Astrocyte of the hippocampus (primary cell): ENCODE measurements around the gene TNKS2.
"Not testable (repeated sequence)": the region's sequence is repeated elsewhere in the genome, so short reads cannot be mapped to it uniquely, and the experiment has no call there.

Experiments used
- DNase-seq: peaks from one replicate; pipeline ENCODE4 v3.0.0; 2011; ENCODE audit warnings: low read depth, low spot score

The TNKS2 gene

DNA sequence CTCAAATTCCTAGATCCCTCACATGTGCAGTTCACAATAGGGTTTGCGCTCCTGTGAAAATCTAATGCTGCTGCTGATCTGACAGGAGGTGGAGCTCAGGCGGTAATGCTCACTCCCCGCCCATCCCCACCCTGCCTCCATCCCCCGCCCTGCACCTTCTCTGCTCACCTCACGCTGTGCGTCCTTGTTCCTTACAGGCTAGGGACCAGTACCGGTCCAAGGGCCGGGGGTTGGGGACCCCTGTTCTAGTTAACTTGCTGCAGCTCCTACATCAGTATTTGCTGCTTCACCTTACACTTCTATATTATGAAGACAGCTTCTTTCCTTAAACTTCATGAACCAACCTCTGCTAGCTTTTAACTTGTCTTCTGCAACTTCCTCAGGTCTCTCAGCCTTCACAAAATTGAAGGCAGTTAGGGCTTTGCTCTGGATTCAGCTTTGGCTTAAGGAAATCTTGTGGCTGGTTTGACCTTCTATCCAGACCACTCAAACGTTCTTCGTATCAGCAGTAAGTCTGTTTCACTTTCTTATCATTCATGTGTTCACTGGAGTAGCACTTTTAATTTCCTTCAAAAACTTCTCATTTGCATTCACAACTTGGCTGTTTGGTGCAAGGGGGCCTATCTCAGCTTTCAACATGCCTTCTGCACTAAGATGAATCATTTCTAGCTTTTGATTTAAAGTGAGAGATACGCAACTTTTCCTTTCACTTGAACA is 1.7 kb upstream of the TNKS2 start:
- DNase-seq: no peak

DNA sequence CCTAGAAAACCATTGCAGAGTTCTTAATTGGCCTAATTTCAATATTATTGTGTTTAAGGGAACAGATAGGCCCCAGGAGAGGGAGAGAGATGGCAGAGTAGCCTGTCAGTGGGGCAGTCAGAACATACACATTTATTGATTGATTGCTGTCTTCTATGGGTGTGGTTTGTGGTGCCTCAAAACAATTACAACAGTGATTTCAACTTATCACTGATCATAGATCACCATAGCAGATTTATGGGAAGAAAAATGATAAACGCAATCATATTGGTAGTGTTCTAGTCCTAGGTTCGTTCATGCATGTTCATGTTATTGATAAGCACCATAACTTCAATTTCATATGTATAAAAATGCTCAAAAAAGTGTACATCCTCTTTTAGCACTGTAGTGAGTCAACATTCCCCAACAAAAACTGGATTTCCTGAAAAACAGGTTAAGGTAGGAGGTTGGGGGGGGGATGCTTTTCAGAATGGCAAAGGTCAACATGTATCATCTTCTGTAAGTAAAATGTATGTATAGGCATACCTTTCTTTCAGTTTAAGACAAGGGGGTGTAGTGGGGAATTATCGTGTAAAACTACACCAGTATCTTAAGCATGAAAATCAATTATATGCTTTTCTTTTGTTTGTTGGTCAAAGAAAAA is 1.1 kb upstream of the TNKS2 start:
- no peak for DNase-seq

DNA sequence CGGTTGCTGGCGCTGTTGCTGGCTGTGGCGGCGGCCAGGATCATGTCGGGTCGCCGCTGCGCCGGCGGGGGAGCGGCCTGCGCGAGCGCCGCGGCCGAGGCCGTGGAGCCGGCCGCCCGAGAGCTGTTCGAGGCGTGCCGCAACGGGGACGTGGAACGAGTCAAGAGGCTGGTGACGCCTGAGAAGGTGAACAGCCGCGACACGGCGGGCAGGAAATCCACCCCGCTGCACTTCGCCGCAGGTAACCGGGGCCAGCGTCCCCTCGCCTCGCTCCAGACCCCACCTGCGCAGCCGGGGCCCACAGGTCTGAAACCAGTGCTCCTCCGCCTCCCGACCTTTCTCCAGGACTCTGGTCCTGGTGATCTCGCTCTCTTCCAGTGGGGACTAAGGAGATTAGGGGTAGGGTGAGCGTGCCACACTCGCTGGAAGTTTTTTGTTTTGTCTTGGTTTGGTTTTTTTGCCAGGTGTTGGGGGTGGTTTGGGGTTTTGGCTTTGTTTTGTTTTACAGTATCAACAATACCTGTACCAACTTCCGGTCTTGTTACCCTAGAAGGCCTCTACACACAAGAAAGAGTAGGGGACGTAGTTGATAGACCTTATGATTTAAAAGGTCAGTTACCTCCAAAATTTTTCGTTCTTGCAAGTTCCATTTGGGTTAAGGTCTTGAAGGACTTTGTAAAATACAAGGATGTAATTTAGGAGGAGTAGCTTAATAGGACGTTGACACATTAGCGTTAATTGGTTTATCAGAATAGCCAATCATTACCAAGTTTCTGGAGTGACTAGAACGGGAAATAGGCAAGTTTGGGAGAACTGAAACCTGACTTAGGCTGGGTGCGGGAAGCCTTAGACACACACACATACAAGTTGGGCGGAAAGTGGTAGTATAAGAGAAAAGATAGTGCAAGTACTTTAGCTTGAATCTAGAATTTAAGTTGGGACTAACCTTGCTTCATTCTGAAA is 704 bp downstream of the TNKS2 start:
- DNase-seq: peak; percentile 60

DNA sequence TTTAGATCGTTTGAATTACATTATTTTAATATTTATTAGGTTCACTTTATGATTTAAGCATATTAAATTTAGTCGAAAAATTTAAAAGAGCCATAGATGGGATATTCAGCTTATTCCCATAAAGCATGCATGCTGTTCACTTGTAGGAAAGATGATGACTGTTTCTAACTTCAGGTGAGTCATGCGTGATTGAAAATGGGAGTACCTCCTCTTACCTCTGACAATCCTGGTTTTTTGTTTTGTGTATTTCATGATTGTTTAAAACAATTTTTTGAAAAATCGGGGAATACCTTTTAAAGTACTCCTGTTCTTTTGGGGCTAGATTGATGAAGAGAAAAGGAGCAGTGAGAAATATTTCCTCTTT is 1.4 kb downstream of the TNKS2 start:
- no peak for DNase-seq

DNA sequence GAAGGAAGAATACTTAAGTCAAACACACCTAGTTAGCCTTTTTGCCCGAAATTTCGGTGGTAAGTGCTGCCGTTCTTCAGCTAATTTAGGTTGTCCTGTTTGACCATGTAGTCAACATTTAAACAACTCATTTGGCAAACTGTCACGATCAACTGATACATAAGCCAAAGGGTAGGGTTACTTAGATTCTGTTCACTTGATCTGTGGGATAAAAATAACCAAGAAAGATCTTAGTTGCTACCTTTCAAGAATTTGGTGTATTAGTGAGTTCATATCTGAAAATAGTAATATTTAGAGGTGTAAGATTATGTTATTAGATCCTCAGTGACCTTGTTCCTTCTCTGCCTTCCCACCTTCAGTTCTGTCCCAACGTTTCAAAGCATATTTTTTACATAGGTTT is 2.0 kb downstream of the TNKS2 start:
- no peak for DNase-seq

DNA sequence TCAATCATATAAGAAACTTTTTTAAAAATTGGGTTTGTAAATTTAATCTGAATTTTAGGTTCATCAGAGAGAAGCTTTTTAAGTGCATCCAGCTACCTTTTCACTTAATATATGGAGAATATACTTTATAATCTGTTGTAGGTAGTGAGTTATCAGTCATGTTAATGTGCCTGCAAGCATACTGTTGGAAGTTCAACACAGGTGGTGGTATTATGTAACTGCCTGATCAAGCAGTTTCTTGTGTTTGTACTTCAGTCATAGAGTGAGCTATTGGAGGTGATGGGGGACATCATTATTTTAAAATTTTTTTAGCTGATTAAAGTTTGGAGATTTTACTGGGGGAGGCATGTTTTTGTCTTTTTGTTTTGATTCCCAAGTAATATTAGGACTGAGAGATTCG is 2.5 kb downstream of the TNKS2 start:
- no peak for DNase-seq

DNA sequence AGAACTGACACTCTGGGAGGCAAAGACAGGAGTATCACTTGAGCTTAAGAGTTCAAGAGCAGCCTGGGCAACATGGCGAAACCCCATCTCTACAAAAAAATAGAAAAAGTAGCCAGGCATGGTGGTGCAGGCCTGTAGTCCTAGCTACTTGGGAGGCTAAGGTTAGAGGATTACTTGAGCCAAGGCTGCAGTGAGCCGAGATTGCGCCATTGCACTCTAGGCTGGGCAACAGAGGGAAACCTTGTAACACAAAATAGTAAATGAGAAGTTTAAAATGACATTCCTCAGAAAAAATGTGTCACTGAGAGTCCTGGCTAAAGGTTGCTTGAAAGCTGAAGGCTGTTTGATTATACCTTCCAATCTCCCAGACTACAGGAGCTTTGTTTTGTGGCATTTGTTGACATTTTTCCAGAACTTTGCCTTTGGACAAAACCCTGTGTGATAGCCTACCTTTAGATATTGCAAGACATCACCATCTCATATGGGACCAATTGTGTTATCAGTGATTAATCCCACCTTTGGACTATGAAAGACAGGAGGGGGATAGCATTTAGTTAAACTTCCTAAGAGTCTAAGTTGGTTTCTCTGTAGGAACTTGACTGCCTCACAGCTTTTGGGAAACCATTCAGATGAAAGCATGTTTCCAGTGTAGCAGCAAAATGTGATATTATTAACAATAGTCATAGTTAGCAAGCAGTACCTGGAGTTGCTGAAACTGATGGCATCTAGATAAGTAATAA is 5.3 kb downstream of the TNKS2 start:
- no peak for DNase-seq

DNA sequence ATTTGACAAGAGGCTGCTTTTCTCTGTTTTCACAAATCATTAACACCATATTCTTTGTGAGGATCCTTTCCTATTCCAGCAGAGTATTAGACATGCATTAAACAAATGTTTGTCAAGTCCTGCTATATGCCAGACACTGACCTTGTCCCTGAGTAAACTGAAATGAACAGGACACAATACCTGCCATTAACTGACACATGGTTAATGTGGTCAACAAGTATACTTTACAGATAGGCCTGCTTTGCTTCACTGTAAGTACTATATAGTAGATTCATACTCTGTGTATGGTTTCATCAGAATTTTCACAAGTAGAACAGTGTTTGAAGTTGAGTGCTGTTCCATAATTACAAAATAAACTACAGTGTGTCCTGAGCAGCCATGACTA is 5.9 kb downstream of the TNKS2 start:
- no peak for DNase-seq

DNA sequence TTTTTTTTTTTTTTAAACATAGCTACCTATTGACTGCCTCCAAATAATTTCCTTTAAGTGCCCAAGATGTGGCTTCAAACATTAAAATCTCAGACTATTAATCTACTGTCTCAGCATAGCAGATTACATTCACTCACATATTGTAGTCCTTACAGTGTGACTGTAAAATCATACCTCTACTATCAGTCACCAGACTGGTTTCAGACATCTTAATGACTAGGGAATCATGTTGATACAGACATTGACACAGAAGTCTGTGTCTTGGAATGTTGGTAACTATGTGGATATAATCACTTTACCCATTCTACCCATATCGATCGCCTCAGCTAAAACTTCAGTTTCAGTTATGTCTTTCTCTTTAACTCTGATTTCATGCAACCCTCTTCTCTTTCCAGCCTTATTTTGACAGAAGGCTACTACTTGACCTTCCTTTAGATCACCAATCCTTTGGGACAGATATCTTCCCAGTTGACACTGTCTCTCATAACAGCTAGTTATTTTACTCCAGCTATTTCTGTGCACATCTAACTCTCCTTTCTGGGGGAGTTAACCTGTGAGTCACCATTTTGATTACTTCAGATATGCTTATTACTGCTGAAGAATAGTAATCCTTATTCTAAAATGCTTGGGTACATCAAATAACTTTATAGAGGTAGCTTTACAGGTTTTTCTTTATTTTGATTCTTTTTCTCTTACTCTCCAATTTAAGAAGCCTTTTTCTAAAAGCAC is 7.0 kb downstream of the TNKS2 start:
- DNase-seq: no peak

DNA sequence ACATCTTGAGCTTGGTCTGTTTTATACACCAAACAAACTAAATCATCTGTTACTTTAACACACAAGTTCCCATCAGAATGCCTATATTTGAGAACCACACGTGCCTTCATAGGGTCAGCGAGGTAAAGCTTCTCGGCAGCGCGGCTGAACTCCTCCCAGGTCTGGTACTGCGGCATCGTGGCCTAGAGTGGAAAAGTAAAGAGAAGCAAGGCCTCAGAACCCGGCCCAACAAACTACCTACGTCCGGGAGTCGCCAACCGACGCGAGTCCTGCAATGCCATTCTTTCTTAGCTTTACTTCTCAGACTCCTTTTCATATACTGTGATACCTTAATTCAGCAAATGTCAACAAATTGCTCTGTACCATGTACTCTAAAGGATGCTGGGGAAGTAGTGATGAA is 9.0 kb downstream of the TNKS2 start:
- not testable (repeated sequence) for DNase-seq

DNA sequence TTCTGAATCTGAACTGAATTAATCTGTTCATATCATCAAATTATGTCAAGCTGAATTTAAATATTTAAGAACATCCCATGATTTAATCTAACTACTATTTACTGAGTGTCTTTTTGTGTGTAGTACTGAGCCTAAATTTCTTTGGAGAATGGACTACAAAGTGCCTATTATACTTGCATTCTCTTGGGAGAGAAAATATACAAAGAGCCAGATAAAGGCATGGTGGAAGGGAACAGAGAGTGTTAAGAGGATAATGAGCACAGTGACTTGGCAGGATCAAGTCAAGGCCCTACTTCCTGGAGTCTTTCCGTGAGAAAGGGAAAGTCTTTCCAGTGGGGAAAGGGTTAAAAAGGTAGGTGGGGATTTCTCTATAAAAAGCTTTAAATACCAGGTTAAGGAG is 15.0 kb downstream of the TNKS2 start:
- DNase-seq: no peak

DNA sequence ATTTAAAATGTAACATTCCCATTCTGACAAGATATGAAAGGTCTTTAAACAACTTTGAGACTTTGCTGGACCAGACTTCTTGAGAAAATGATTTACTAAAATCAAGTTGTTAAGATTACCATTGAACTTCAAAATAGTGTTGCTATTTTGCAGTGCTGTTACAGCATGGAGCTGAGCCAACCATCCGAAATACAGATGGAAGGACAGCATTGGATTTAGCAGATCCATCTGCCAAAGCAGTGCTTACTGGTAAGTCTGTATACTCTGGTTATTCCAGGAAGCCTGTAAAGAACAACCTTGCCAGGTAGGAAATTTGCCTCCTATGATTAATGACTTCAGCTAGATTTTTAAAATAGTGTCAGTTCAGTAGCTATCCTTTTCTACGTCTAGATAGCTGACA is 18.8 kb downstream of the TNKS2 start:
- no peak for DNase-seq

DNA sequence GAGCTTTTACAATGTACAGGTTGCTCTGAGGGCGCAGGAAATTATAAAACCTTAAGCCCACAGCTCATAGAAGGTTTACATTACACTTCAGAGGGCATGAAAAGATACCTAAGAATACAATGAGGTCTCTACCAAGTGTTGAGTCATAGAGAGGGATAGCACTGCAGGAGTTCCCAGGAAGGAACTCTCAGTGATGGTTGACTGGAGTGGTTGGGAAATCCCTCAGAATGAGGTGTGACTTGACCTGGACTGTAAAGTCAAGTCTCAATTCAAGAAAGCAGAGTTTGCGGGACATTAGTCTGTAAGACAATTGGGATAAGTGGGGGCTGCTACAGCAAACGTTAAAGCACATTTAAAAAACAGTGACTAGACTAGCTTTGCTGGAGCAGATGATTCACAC is 21.9 kb downstream of the TNKS2 start:
- peak; percentile 27 for DNase-seq

DNA sequence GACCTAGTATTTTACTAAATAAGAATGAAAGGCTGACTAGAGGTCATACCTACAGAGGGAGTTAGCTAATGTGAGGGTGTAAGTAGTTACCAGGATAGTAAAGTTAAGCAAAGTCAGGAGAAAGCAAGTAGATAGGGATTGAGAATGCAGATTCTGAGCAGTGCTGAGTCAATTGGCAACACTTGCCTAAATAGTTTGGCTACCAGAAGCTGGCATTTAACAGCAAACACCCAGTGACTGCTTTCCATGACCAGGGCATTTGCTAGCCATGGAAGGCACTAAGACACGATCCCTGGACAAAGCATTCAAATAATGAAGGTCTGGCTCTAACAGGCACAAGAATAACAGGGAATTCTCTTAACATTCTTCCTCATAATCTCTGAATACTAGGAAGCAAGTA is 25.9 kb downstream of the TNKS2 start:
- DNase-seq: no peak

DNA sequence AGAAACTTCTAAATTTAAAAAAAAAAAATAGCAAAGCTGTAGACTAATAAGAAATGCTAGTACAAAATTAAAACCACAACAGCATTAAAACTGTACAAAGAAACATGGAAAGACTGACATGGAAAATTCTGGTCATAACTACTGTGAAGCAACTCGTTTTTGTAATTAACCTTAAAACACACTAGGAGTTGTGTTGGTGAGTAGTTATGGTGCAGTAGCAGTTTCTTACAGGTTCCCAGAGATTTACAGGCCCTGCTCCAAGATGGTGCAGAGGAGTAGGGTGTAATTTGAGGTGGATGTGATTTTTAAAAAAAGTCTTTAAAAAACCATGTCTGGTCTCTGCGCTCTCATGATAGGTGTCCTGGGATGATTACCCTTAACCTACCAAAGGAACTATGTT is 31.0 kb downstream of the TNKS2 start:
- DNase-seq: no peak

DNA sequence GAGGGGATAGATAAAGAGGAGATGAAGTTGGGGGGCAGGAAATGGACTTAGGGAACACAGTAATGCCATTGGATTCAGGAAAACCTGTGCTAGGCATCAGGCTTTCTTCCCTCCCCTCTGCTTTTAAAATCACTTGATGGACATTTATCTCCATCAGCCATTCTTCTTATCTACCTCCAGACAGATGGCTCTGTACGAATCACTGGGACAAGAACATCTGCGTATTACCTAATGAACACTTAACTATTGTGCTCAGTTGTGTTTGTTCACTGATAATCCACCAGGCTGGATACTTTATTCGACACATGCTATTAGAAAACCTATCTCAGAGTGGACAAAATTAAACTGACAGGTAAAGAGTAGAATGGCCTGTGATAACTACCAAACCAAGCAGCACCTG is 40.0 kb downstream of the TNKS2 start:
- no peak for DNase-seq

DNA sequence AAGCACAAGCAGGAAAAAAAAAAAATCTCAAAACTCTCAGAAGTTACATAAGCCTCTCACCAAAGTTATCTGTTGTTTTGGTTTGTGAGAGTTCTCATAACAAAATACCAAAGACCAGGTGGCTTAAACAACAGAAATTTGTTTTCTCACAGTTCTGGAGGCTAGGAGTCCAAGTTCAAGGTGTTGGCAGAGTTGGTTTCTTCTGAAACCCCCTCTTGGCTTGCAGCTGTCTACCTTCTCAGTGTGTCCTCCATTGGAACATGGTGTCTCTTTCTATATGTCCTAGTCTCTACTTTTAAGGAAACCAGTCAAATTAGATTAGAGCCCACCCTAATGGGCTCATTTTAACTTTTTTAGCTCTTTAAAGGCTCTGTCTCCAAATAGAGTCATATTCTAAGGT is 44.9 kb downstream of the TNKS2 start:
- DNase-seq: no peak

DNA sequence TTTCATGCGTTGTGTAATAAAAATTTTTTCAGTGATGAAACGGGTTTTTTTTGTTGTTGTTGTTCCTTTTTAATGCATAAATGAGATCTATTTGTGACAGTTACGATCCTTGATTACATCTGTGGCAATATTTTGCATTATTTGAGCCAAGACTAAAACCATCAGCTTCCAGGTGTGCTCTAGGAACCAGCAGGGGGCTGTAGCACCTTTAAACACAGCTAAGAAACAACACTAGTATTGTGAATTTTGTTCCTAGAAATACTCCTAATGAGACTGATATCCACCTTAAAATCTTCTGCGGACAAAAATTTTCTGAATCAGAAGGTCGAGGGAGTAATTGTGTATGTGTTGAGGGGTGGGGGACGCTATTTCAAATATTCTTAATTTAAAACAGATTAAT is 58.4 kb downstream of the TNKS2 start:
- peak; percentile 22 for DNase-seq

DNA sequence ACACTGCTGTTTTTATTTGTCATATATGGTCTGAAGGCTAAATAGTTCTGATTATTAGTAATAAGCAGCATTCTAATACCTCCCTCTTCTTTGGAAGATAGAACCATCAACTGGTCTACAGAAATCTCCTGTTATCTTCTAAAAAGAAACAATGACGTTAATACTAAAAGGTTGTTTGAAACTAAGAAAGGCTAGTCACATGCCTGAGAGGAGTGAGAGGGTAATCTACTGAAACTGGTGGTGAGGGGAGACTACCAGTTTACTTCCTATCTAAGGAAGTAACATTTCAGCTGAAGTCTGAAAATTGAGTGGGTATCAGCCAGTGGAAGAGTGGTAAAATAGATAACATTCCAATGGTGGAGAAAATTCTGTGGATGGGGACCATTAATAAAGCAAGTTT is 62.7 kb downstream of the TNKS2 start:
- no peak for DNase-seq

DNA sequence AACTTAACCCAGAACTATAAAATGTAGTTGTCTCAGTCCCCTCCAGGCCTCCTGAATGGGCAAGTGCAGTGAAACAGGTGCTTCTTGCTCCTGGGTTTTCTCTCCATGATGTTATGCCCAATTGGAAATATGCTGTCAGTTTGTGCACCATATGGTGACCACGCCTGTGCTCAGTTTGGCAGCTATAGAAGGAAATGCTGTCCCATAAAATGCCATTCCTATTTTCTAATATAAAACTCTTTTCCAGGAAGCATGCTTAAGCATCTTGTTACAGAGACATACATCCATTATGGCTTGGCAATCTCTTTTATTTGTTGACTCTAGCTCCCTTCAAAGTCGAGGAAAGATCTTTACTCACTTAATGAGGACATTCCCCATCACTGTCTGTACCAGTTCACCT is 65.9 kb downstream of the TNKS2 start:
- DNase-seq: no peak

DNA sequence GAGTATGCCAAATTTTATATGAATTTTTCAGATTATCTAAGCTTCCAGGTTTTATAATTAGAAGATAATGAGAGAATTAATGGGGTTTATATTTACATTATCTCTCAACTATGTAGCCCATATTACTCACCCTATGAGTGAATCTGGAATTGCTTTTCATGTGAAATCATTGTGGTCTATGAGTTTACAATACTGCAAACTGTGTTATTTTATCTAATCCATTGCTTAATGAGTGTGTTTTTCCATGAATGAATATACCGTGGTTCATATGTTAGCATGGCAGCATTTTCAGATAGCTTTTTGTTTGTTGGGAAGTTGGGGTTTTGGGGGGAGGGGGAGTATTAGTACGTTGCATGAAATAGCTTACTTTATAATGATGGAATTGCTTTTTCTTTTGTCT is 66.5 kb downstream of the TNKS2 start:
- DNase-seq: no peak
